OCI-LY3 (cell line): ENCODE results near the gene HES2.

Source experiments
- H2AFZ ChIP-seq: fragments of 200-600, 300-600 bp; shearing (Covaris generic); 2 replicates; pipeline ENCODE4 v1.6.0; 2014; ENCODE audit warnings: antibody characterized with exemption, low read depth, low read length
- H3K27ac ChIP-seq: fragments of 200-600, 300-600 bp; sonication (generic); 2 replicates; pipeline ENCODE4 v1.5.1; 2014; ENCODE audit warnings: mild to moderate bottlenecking, low read length, moderate library complexity, mixed read lengths
- H3K27me3 ChIP-seq: fragments of 200-600, 300-600 bp; sonication (generic); 2 replicates; pipeline ENCODE4 v1.6.1; 2014; ENCODE audit warnings: low read depth, low read length, mixed read lengths
- H3K36me3 ChIP-seq: fragments of 200-600, 300-600 bp; sonication (generic); replicated peaks from 2 replicates; pipeline ENCODE3; 2014; ENCODE audit warnings: low read depth, low read length, mixed read lengths
- H3K4me1 ChIP-seq: fragments of 300-600, 200-600 bp; sonication (generic); 2 replicates; pipeline ENCODE4 v1.6.1; 2014; ENCODE audit warnings: low read length, mixed read lengths
- H3K4me2 ChIP-seq: fragments of 200-600, 300-600 bp; sonication (generic); 2 replicates; pipeline ENCODE4 v1.6.1; 2014; ENCODE audit warnings: low read length, mixed read lengths
- H3K4me3 ChIP-seq: fragments of 300-600, 200-600 bp; sonication (generic); 2 replicates; pipeline ENCODE4 v1.5.1; 2014; ENCODE audit warnings: antibody characterized with exemption, mild to moderate bottlenecking, low read length, moderate library complexity
- H3K79me2 ChIP-seq: fragments of 300-600, 200-600 bp; shearing (Covaris generic); 2 replicates; pipeline ENCODE4 v1.6.1; 2014; ENCODE audit warnings: mild to moderate bottlenecking, low read length, mixed read lengths
- H3K9ac ChIP-seq: fragments of 300-600, 200-600 bp; shearing (Covaris generic); 2 replicates; pipeline ENCODE4 v1.6.0; 2014; ENCODE audit warnings: mild to moderate bottlenecking, low read length, moderate library complexity
- H3K9me3 ChIP-seq: fragments of 200-600, 300-600 bp; shearing (Covaris generic); 2 replicates; pipeline ENCODE4 v1.6.1; 2014; ENCODE audit warnings: low read length, mixed read lengths; ENCODE audit not compliant: insufficient read depth
- H4K20me1 ChIP-seq: fragments of 200-600, 300-600 bp; sonication (generic); 2 replicates; pipeline ENCODE4 v1.6.1; 2016; ENCODE audit warnings: low read length, mixed read lengths; ENCODE audit not compliant: insufficient read depth
- CTCF ChIP-seq: fragments of 200-600, 300-600 bp; sonication (generic); IDR thresholded peaks from 2 replicates; pipeline ENCODE4 v1.5.1; 2014; ENCODE audit warnings: antibody characterized with exemption, low read length, low read depth
- EZH2phosphoT487 ChIP-seq: fragments of 200-600 bp; shearing (Covaris generic); IDR thresholded peaks from 2 replicates; pipeline ENCODE4 v1.6.1; 2018; ENCODE audit warnings: antibody characterized with exemption, mixed run types, low read depth

HES2 gene

GRCh38 chr1:6461538-6462411, 42.1 kb upstream of the HES2 start:
- Histone ChIP-seq H4K20me1 (no peaks in the 10 kb centered on the region), H3K4me2 (no peak overlapping the region), H3K36me3 (no peaks in the 10 kb centered on the region), H3K4me1 (0 out of 2 replicates have a peak, but pooled peaks cover 6% of the 10 kb centered on the region), H3K9ac (no peak overlapping the region), H2AFZ (no peak overlapping the region), H3K27ac (no peak overlapping the region), H3K27me3 (no peaks in the 10 kb centered on the region), H3K4me3 (no peak overlapping the region), H3K79me2 (no peaks in the 10 kb centered on the region), H3K9me3 (no peaks in the 10 kb centered on the region)
- TF ChIP-seq CTCF, result no peak
- TF ChIP-seq EZH2phosphoT487, result no peak

GRCh38 chr1:6461051-6461530, 41.4 kb upstream of the HES2 start:
- TF ChIP-seq CTCF, result no peak
- Histone ChIP-seq H3K4me1 (0 out of 2 replicates have a peak, but pooled peaks cover 6% of the 10 kb centered on the region), H3K36me3 (no peaks in the 10 kb centered on the region), H3K9me3 (no peaks in the 10 kb centered on the region), H2AFZ (no peak overlapping the region), H3K4me3 (no peak overlapping the region), H3K4me2 (no peak overlapping the region), H3K27ac (no peak overlapping the region), H4K20me1 (no peaks in the 10 kb centered on the region), H3K79me2 (no peaks in the 10 kb centered on the region), H3K9ac (no peak overlapping the region), H3K27me3 (no peaks in the 10 kb centered on the region)

GRCh38 chr1:6460301-6461050, 40.8 kb upstream of the HES2 start:
- H2AFZ ChIP-seq, result no peak overlapping the region
- H3K36me3 ChIP-seq, result no peaks in the 10 kb centered on the region
- no peaks in the 10 kb centered on the region for H3K79me2 ChIP-seq
- H3K4me2 ChIP-seq, result peak overlapping the region; percentile 62
- no peak for TF ChIP-seq CTCF
- no peak for TF ChIP-seq EZH2phosphoT487
- H3K9me3 ChIP-seq, result no peaks in the 10 kb centered on the region
- H4K20me1 ChIP-seq, result no peaks in the 10 kb centered on the region
- 0 out of 2 replicates have a peak, but pooled peaks cover 6% of the 10 kb centered on the region for H3K4me1 ChIP-seq
- H3K27me3 ChIP-seq, result no peaks in the 10 kb centered on the region
- H3K4me3 ChIP-seq, result peak overlapping the region; percentile 66
- H3K27ac ChIP-seq, result no peak overlapping the region
- no peak overlapping the region for H3K9ac ChIP-seq

GRCh38 chr1:6459850-6460265, 40.1 kb upstream of the HES2 start:
- Histone ChIP-seq H4K20me1 (no peaks in the 10 kb centered on the region), H3K4me3 (no peak overlapping the region), H3K9me3 (no peaks in the 10 kb centered on the region), H3K36me3 (no peaks in the 10 kb centered on the region), H3K4me2 (peak overlapping the region; percentile 62), H2AFZ (no peak overlapping the region), H3K27ac (no peak overlapping the region), H3K4me1 (0 out of 2 replicates have a peak, but pooled peaks cover 6% of the 10 kb centered on the region), H3K9ac (no peak overlapping the region), H3K79me2 (no peaks in the 10 kb centered on the region), H3K27me3 (no peaks in the 10 kb centered on the region)
- no peak for TF ChIP-seq CTCF
- no peak for TF ChIP-seq EZH2phosphoT487
